Endothelial cell of umbilical vein (primary cell): Measurements from ENCODE around the gene ULK4. TPM values are rescaled to one million over a fixed set of nuclear protein-coding genes. Genes with fewer than 3 reads are reported as not detected.
"Not testable (repeated sequence)": the region's sequence is repeated elsewhere in the genome, so short reads cannot be mapped to it uniquely, and the experiment has no call there.

Experiments
- BruUV-seq: library from RNA; stranded (reverse); fragments of 400-500 nt; replicated peaks from 2 replicates; lab custom pipeline; 2021; lab: Mats Ljungman, UMichigan
- CTCF ChIA-PET: fragments of 300-600, 350-600 bp; sonication (Branson Sonifier 250); formaldehyde crosslinking; loops from one replicate; lab custom pipeline; 2021; ENCODE audit warnings: antibody characterized with exemption, inconsistent platforms; lab: Charles Lee
- POLR2A ChIA-PET: fragments of 300-600, 350-600 bp; sonication (Branson Sonifier 250); formaldehyde crosslinking; loops from one replicate; lab custom pipeline; 2021; ENCODE audit warnings: antibody characterized with exemption, inconsistent platforms; lab: Charles Lee
- DNase-seq: peaks from one replicate; pipeline ENCODE4 v3.0.0-alpha.2; 2011; ENCODE audit warnings: low read depth, low spot score
- FAIRE-seq: peaks from 2 replicates; lab custom pipeline; 2011; peaks lifted over from hg19 to GRCh38; lab: Jason Lieb, UNC
- H2AFZ ChIP-seq: 2 replicates; pipeline ENCODE4 v1.6.0; 2012; ENCODE audit warnings: low read depth, low read length, control low read depth, inconsistent platforms
- H3K27ac ChIP-seq: 2 replicates; pipeline ENCODE4 v1.5.1; 2011; ENCODE audit warnings: low read depth, mild to moderate bottlenecking, control low read depth, low read length, moderate library complexity; ENCODE audit not compliant: insufficient read depth
- H3K27me3 ChIP-seq, 2 experiments: 2 replicates each; pipeline versions ENCODE4 v1.6.0 to v1.6.1; 2011; ENCODE audit warnings: low read length in 2 of 2, mixed read lengths in 1 of 2; ENCODE audit not compliant: control insufficient read depth in 2 of 2, insufficient read depth in 2 of 2
- H3K36me3 ChIP-seq, 2 experiments: 2 replicates in 1 of 2; 3 replicates in 1 of 2; pipeline ENCODE4 v1.5.1; 2011; ENCODE audit warnings: low read length in 2 of 2, mild to moderate bottlenecking in 1 of 2, moderate library complexity in 1 of 2; ENCODE audit not compliant: control insufficient read depth in 2 of 2, insufficient read depth in 2 of 2; ENCODE audit errors: extremely low read depth in 1 of 2
- H3K4me1 ChIP-seq: 3 replicates; pipeline ENCODE4 v1.5.1; 2011; ENCODE audit warnings: mild to moderate bottlenecking, low read length; ENCODE audit not compliant: control insufficient read depth, insufficient read depth; ENCODE audit errors: extremely low read depth
- H3K4me2 ChIP-seq: 2 replicates; pipeline ENCODE4 v1.6.1; 2011; ENCODE audit warnings: low read length, control low read depth, mixed read lengths; ENCODE audit not compliant: insufficient read depth
- H3K4me3 ChIP-seq, 3 experiments: fragments of 200-600 bp in 1 of 3; sonication (generic), shearing (Covaris generic) in 1 of 3; replicated peaks in 1 of 3; 2 replicates each; pipeline ENCODE4 v1.5.1; 2011 to 2016; ENCODE audit warnings: control low read depth in 3 of 3, low read length in 3 of 3, mild to moderate bottlenecking in 2 of 3, inconsistent platforms in 1 of 3, low read depth in 1 of 3, moderate library complexity in 1 of 3; ENCODE audit not compliant: insufficient read depth in 1 of 3
- H3K79me2 ChIP-seq: 2 replicates; pipeline ENCODE4 v1.6.0; 2012; ENCODE audit warnings: low read length, inconsistent platforms; ENCODE audit not compliant: control insufficient read depth, insufficient read depth
- H3K9ac ChIP-seq: replicated peaks from 2 replicates; pipeline ENCODE3; 2011; ENCODE audit warnings: low read length, control low read depth; ENCODE audit not compliant: insufficient read depth; ENCODE audit errors: extremely low read depth
- H3K9me1 ChIP-seq: replicated peaks from 3 replicates; pipeline ENCODE4 v1.6.0; 2011; ENCODE audit warnings: mild to moderate bottlenecking, low read length; ENCODE audit not compliant: control insufficient read depth, insufficient read depth; ENCODE audit errors: extremely low read depth
- H3K9me3 ChIP-seq: replicated peaks from 2 replicates; pipeline ENCODE4 v1.5.1; 2012; ENCODE audit warnings: low read length, inconsistent platforms; ENCODE audit not compliant: control insufficient read depth, insufficient read depth
- H4K20me1 ChIP-seq: replicated peaks from 2 replicates; pipeline ENCODE3; 2011; ENCODE audit warnings: mild to moderate bottlenecking, low read length; ENCODE audit not compliant: control insufficient read depth, insufficient read depth; ENCODE audit errors: extremely low read depth
- CTCF ChIP-seq, 2 donors: IDR thresholded peaks; 1 replicate in 1 of 2; 2 replicates in 1 of 2; pipeline ENCODE4 v1.5.1; 2011; ENCODE audit warnings: low read length in 2 of 2, mild to moderate bottlenecking in 2 of 2, moderate library complexity in 2 of 2, control low read depth in 1 of 2, inconsistent platforms in 1 of 2, low read depth in 1 of 2; ENCODE audit not compliant: insufficient read depth in 1 of 2; ENCODE audit errors: extremely low read depth in 1 of 2
- MYC ChIP-seq: IDR thresholded peaks from one replicate; pipeline ENCODE4 v1.6.1; 2011; ENCODE audit warnings: mild to moderate bottlenecking, low read depth, low read length
- dilution Hi-C: fragments of 300-500 bp; cut with MboI; formaldehyde crosslinking; loops from one replicate; pipeline ENCODE4 v1.15.0; 2019; ENCODE audit warnings: low sequenced_read_pairs; ENCODE audit not compliant: extremely low pct_ligation_motif_present
- intact Hi-C: fragments of 100-400 bp; cut with micrococcal nuclease; formaldehyde crosslinking; loops from one replicate; pipeline ENCODE4 v1.10.0; 2022
- polyA plus RNA-seq, 4 experiments: library from polyadenylated mRNA; depleted of rRNA in 3 of 4; stranded (reverse) in 3 of 4; unstranded in 1 of 4; fragments of >200 nt; gene quantifications; 2 replicates each; pipeline versions ENCODE4 v1.2.1 to v1.2.3, GENCODE V29; 2011 to 2012; ENCODE audit warnings: missing spikeins in 1 of 4
- total RNA-seq: library from RNA; stranded (reverse); gene quantifications from 2 replicates; pipeline ENCODE4 v1.2.3, GENCODE V29; 2021

The ULK4 gene
- total and polyA plus RNA-seq, 2 donors (not counting 3 experiments of a cell fraction or from before 2014, with no cell fraction given): 3.3 to 16.0 TPM

GRCh38 chr3:41863024-41863423 lies 98.9 kb downstream of the ULK4 start:
- intact Hi-C loops: no loop called here
- no peak overlapping the region for H3K4me3 ChIP-seq
- no peaks in the 10 kb centered on the region for H3K9me3 ChIP-seq
- H3K27ac ChIP-seq: no peak overlapping the region
- FAIRE-seq: no peak
- H4K20me1 ChIP-seq: no peaks in the 10 kb centered on the region
- H2AFZ ChIP-seq: no peak overlapping the region
- no peaks in the 10 kb centered on the region for H3K79me2 ChIP-seq
- no peaks in the 10 kb centered on the region for H3K36me3 ChIP-seq
- no peaks in the 10 kb centered on the region for H3K27me3 ChIP-seq
- DNase-seq: no peak
- H3K4me1 ChIP-seq: no peaks in the 10 kb centered on the region
- H3K4me2 ChIP-seq: no peak overlapping the region
- no peaks in the 10 kb centered on the region for H3K9me1 ChIP-seq
- peak in 1 of 2 donors; percentile 2 for TF ChIP-seq CTCF (IDR thresholded peaks at IDR 0.05; ENCODE audit: extremely low read depth in 1 of 2, insufficient read depth in 1 of 2, low read depth in 1 of 2, low read length in 2 of 2)
- no peak for TF ChIP-seq MYC
- dilution Hi-C loops: no loop called here
- no TSS peak for BruUV-seq
- H3K9ac ChIP-seq: no peak overlapping the region
- ChIA-PET POLR2A (no interaction called here), CTCF (no interaction called here)

GRCh38 chr3:41860489-41860888 lies 101.4 kb downstream of the ULK4 start:
- H3K36me3 ChIP-seq, POLR2A ChIA-PET, FAIRE-seq, H3K4me3 ChIP-seq, intact Hi-C loops, H3K27ac ChIP-seq, H3K27me3 ChIP-seq, H3K9ac ChIP-seq, H3K79me2 ChIP-seq, H3K4me2 ChIP-seq, dilution Hi-C loops, DNase-seq, BruUV-seq, H3K4me1 ChIP-seq, H2AFZ ChIP-seq, CTCF ChIA-PET, H3K9me1 ChIP-seq, H4K20me1 ChIP-seq, H3K9me3 ChIP-seq: not testable (repeated sequence)
